ENCODE data around the gene PLEKHM2.
"Not testable (repeated sequence)": the region's sequence is repeated elsewhere in the genome, so short reads cannot be mapped to it uniquely, and the experiment has no call there.

Gene PLEKHM2

GRCh38 chr1:15649937-15650336, 34.2 kb upstream of the PLEKHM2 start:
- TF ChIP-seq, protein P1, sequence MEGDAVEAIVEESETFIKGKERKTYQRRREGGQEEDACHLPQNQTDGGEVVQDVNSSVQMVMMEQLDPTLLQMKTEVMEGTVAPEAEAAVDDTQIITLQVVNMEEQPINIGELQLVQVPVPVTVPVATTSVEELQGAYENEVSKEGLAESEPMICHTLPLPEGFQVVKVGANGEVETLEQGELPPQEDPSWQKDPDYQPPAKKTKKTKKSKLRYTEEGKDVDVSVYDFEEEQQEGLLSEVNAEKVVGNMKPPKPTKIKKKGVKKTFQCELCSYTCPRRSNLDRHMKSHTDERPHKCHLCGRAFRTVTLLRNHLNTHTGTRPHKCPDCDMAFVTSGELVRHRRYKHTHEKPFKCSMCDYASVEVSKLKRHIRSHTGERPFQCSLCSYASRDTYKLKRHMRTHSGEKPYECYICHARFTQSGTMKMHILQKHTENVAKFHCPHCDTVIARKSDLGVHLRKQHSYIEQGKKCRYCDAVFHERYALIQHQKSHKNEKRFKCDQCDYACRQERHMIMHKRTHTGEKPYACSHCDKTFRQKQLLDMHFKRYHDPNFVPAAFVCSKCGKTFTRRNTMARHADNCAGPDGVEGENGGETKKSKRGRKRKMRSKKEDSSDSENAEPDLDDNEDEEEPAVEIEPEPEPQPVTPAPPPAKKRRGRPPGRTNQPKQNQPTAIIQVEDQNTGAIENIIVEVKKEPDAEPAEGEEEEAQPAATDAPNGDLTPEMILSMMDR (conservative IDR thresholded peaks at IDR 0.05; ENCODE audit: low read length) = no peak
- no peak overlapping the region for H3K4me3 ChIP-seq (ENCODE audit: low read length)
- no peak for DNase-seq (ENCODE audit: low read depth)

DNA sequence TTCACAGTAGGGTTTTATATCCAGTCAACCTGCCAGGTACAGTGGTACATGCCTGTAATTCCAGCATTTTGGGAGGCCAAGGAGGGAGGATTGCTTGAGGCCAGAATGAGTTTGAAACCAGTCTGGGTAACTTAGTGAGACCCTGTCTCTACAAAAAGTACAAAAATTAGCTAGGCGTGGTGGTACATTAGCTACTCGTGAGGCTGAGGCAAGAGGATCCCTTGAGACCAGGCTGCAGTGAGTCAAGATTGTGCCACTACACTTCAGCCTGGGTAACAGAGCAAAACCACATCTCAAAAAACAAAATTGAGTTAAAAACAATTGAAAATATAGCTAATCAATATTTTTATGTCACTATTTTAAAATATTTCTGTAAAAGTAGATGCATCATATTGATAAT, 33.7 kb upstream of the PLEKHM2 start:
- no peak overlapping the region for H3K4me3 ChIP-seq (ENCODE audit: low read length)
- TF ChIP-seq, protein P1 (conservative IDR thresholded peaks at IDR 0.05; ENCODE audit: low read length) = no peak

DNA sequence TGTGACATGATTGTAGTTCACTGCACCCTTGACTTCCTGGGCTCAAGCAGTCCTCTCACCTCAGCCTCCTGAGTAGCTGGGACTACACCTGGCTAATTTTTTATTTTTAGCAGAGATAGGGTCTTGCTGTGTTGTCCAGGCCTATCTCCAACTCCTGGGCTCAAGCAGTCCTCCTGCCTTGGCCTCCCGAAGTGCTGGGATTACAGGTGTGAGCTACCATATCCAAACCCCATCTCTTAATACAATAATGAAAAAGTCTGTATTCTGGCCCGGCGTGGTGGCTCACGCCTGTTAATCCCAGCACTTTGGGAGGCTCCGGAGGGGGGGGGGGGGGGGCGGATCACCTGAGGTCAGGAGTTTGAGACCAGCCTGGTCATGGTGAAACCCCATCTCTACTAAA, 32.0 kb upstream of the PLEKHM2 start:
- DNase-seq (ENCODE audit: low read depth) = not testable (repeated sequence)

More for the DNA sequence above, 33.7 kb upstream of the PLEKHM2 start:
- no peak for DNase-seq (ENCODE audit: low read depth)

DNA sequence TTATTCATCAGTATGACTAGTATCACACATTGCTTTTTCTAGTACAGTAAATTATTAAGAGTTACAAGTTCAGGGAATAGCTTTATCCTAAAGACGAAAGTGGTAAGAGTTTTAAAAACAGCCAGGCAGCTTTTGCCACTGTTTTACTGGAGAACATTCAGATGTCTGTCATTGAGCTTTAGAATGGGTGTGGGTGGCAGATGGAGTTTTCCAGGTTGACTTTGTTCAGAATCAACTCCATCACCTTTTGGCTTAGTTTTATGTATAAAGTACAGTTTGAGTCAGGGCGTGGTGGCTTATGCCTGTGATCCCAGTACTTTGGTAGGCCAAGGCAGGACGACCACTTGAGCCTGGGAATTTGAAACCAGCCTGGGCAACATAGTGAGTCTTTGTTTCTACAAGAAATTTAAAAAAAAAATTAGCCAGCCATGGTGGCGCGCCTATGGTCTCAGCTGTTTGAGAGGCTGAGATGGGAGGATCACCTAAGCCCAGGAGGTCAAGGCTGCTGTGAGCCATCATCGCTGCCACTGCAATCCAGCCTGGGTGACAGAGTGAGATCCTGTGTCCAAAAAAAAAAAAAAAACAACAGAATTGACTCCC, 29.9 kb upstream of the PLEKHM2 start:
- no peak for DNase-seq (ENCODE audit: low read depth)
- TF ChIP-seq, protein P1 (conservative IDR thresholded peaks at IDR 0.05; ENCODE audit: low read length) = no peak

More for the DNA sequence above, 32.0 kb upstream of the PLEKHM2 start:
- H3K4me3 ChIP-seq (ENCODE audit: low read length) = not testable (repeated sequence)

GRCh38 chr1:15656464-15656863, 27.7 kb upstream of the PLEKHM2 start:
- H3K4me3 ChIP-seq (ENCODE audit: low read length) = no peak overlapping the region
- TF ChIP-seq, protein P1 (conservative IDR thresholded peaks at IDR 0.05; ENCODE audit: low read length) = no peak
- no peak for DNase-seq (ENCODE audit: low read depth)

More for the DNA sequence above, 29.9 kb upstream of the PLEKHM2 start:
- no peak overlapping the region for H3K4me3 ChIP-seq (ENCODE audit: low read length)

- no peak for DNase-seq (ENCODE audit: low read depth)
- H3K4me3 ChIP-seq (ENCODE audit: low read length) = no peak overlapping the region
- TF ChIP-seq, protein P1 (conservative IDR thresholded peaks at IDR 0.05; ENCODE audit: low read length) = no peak
Observed at GRCh38 chr1:15657021-15657420, 27.1 kb upstream of the PLEKHM2 start.

GRCh38 chr1:15660151-15660550, 24.0 kb upstream of the PLEKHM2 start:
- no peak for DNase-seq (ENCODE audit: low read depth)
- no peak overlapping the region for H3K4me3 ChIP-seq (ENCODE audit: low read length)
- TF ChIP-seq, protein P1 (conservative IDR thresholded peaks at IDR 0.05; ENCODE audit: low read length) = no peak

All from AG10803 (cell line).